ENCODE results near the gene SORBS2.
"Not testable (repeated sequence)": the region's sequence is repeated elsewhere in the genome, so short reads cannot be mapped to it uniquely, and the experiment has no call there.

Gene SORBS2, protein sequence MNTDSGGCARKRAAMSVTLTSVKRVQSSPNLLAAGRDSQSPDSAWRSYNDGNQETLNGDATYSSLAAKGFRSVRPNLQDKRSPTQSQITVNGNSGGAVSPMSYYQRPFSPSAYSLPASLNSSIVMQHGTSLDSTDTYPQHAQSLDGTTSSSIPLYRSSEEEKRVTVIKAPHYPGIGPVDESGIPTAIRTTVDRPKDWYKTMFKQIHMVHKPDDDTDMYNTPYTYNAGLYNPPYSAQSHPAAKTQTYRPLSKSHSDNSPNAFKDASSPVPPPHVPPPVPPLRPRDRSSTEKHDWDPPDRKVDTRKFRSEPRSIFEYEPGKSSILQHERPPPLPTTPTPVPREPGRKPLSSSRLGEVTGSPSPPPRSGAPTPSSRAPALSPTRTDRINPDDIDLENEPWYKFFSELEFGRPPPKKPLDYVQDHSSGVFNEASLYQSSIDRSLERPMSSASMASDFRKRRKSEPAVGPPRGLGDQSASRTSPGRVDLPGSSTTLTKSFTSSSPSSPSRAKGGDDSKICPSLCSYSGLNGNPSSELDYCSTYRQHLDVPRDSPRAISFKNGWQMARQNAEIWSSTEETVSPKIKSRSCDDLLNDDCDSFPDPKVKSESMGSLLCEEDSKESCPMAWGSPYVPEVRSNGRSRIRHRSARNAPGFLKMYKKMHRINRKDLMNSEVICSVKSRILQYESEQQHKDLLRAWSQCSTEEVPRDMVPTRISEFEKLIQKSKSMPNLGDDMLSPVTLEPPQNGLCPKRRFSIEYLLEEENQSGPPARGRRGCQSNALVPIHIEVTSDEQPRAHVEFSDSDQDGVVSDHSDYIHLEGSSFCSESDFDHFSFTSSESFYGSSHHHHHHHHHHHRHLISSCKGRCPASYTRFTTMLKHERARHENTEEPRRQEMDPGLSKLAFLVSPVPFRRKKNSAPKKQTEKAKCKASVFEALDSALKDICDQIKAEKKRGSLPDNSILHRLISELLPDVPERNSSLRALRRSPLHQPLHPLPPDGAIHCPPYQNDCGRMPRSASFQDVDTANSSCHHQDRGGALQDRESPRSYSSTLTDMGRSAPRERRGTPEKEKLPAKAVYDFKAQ (N-terminal part only)

DNA sequence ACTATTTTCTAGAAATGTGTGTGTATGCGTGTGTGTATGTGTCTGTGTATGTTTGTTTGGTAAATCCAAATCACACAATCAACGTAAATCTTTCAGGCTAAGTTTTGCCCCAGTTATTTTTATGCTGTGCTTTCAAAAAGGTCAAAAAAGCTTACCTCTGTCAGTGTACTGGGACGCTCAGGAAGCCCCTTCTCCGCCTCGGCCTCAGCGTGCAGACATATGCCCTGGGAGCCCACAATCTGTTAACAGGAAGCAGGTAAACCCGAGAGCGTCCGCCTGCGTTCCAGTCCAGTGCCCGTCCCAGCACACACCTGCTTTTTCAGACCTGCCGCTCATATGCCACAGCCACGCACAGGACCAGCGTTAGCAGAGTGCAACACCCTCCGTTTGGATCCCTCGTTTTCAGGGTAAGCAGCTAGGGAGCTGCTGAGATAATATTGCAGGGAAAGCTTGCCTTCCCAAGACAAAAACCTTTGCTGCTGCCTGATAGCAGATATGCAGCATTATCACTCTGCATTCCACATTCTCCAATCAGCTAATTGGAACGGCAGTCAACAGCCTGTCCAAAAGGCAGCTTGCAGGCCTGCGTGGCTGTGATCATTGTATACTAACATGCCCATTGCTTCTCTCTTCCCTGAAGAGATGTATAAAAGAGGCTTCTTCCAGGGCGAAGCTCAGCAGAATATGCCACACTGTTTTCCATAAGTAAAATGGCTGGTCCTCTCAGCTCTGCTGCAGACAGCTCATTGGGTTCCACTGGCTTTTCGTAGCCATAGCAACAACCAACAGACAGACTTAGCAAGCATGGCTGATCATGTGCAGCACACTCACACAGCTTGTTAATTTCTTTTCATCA is at the start of gene SORBS2:
TSS of gene SORBS2 (minus strand) at position 686 of the 856 bp plus-strand sequence. CDS start 121,623 bp downstream, outside the sequence.
- TF ChIP-seq, protein P1, sequence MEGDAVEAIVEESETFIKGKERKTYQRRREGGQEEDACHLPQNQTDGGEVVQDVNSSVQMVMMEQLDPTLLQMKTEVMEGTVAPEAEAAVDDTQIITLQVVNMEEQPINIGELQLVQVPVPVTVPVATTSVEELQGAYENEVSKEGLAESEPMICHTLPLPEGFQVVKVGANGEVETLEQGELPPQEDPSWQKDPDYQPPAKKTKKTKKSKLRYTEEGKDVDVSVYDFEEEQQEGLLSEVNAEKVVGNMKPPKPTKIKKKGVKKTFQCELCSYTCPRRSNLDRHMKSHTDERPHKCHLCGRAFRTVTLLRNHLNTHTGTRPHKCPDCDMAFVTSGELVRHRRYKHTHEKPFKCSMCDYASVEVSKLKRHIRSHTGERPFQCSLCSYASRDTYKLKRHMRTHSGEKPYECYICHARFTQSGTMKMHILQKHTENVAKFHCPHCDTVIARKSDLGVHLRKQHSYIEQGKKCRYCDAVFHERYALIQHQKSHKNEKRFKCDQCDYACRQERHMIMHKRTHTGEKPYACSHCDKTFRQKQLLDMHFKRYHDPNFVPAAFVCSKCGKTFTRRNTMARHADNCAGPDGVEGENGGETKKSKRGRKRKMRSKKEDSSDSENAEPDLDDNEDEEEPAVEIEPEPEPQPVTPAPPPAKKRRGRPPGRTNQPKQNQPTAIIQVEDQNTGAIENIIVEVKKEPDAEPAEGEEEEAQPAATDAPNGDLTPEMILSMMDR (IDR thresholded peaks at IDR 0.05; ENCODE audit: insufficient read depth, low read depth, low read length, missing control alignments) = no peak
- H3K4me3 ChIP-seq (ENCODE audit: low read length) = peak within 1 kb of the TSS; percentile 54
- DNase-seq (ENCODE audit: low read depth) = peak; percentile 81

DNA sequence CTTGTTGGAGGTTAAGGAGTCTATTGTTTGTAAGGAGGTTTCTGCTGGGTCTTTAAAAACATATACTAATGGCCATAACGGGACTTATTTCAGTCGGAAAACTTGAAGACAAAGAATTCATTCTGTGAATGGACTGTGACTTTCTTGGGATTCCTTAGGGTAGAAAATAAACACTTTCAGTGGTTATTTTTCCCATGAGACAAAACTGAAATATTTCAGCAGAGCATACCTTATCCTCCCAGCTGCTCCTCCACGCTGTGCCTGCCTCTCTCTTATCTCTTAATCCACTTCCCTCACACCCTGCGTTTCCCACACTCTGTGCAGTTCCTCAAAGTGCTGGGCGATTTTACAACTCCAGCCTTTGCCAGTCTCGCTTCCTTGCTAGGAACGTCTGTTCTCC is 47.1 kb upstream of the SORBS2 start:
- TF ChIP-seq, protein P1 (IDR thresholded peaks at IDR 0.05; ENCODE audit: insufficient read depth, low read depth, low read length, missing control alignments) = no peak
- no peak for DNase-seq (ENCODE audit: low read depth)
- no peak overlapping the region for H3K4me3 ChIP-seq (ENCODE audit: low read length)

DNA sequence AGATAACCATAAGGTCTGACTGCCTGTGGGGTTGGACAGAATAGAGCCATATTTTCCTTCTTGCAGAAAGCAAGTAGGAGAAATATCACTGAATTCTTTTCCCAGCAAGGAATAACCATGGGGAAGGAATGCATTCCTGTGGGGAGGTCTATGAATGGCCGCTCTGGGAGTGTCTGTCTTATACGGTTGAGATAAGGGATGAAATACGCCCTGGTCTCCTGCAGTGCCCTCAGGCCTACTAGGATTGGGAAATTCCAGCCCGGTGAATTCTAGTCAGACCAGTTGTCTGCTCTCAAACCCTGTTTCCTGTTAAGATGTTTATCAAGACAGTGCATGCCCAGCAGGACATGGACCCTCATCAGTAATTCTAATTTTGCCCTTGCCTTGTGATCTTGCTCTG is 45.6 kb upstream of the SORBS2 start:
- not testable (repeated sequence) for H3K4me3 ChIP-seq (ENCODE audit: low read length)
- peak; percentile 67 for DNase-seq (ENCODE audit: low read depth)

DNA sequence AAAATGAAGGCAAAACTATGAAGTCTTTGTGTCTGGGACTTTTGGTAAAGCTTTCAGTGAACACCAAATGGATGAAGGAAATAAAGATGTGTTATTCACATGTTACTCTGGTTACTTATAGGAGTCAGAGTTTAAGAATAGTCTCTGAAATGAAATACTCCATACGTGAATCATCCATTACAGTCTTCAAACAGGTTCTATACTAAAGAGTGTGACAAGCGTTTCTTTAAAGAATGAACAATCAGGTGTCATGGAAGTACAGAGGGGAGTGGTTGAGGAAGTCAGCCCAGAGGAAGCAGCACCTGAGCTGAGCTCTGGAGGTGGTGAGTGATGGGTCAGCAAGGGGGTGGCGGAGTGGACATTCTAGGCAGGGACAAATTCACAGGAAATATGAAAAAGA is 41.8 kb upstream of the SORBS2 start:
- TF ChIP-seq, protein P1 (IDR thresholded peaks at IDR 0.05; ENCODE audit: insufficient read depth, low read depth, low read length, missing control alignments) = no peak
- peak; percentile 86 for DNase-seq (ENCODE audit: low read depth)

DNA sequence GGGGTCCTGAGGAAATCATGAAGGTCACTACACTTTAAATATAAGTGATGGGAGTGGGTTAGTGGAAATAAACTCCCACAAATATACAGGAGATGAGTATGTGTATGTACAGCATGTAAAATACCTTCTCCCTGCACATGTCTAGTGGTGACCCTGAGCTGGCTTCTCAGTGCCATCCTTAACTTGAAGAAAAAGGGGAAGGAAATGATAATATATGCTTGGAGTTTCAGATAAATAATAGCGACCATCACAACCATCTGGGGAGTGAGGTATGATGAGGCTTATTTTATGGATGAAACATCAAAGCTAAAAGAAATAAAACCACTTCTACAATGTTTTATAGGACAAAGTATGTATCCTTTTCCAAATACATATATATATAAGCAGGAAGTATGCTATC is 41.0 kb upstream of the SORBS2 start:
- DNase-seq (ENCODE audit: low read depth) = no peak
- no peak overlapping the region for H3K4me3 ChIP-seq (ENCODE audit: low read length)
- TF ChIP-seq, protein P1 (IDR thresholded peaks at IDR 0.05; ENCODE audit: insufficient read depth, low read depth, low read length, missing control alignments) = no peak

More for the DNA sequence above, 41.8 kb upstream of the SORBS2 start:
- no peak overlapping the region for H3K4me3 ChIP-seq (ENCODE audit: low read length)

DNA sequence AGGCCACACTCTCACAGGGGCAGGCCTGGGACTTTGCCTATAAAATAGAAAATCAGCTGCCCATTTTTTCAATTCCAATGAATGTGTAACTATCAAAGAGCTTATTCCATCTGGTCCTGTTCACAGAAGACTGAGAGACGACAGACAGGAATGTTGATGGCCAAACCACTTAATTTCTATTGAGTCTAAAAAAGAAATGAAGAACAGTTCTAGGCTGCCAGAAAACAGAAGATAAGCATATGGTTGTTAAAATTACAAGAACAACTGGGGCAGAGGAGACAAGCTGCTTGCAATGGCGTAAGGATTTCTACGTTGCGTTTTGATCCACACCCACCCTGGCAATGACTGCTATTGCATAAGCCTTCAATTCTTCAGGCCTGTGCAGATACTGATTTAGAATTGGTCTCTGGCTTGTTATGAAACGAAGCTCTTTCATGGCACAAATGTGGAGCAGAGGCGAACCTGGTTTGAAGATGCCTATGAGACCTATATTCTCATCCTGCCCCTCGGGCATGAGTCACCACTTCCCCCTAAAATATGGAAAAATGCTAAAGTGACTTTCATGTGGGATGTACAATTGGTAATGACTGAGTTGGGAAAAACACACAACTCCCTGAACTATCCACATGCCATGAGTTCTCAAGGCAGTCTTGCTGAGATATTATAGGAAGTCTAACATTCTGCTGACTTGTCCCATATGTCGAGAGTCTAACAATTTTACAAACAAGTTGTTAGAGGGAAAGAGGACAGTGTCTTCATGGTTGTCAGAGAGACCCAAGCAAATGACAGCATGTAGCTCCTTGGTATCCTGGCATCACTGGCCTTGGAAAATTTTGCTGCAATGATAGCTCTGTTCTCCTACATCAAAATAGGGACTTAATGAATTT is 37.9 kb upstream of the SORBS2 start:
- DNase-seq (ENCODE audit: low read depth) = no peak

More for the DNA sequence above, 37.9 kb upstream of the SORBS2 start:
- TF ChIP-seq, protein P1 (IDR thresholded peaks at IDR 0.05; ENCODE audit: insufficient read depth, low read depth, low read length, missing control alignments) = no peak
- no peak overlapping the region for H3K4me3 ChIP-seq (ENCODE audit: low read length)

Data from epithelial cell of esophagus (primary cell).